HEK293 (cell line): ENCODE measurements around the gene MYT1.

ENCODE experiments used
- CTCF ChIA-PET: fragments of 350-600 bp; formaldehyde crosslinking; extraction: SDS; loops from one replicate; lab custom pipeline; 2021; ENCODE audit warnings: antibody characterized with exemption; lab: Yijun Ruan, JAX
- POLR2A ChIA-PET: fragments of 300-600 bp; formaldehyde crosslinking; extraction: SDS; loops from one replicate; lab custom pipeline; 2020; ENCODE audit warnings: antibody characterized with exemption, inconsistent platforms; lab: Yijun Ruan, JAX
- H3K27ac ChIP-seq: fragments of 200-500 bp; sonication (Bioruptor generic); 2 replicates; pipeline ENCODE4 v1.5.1; 2014; ENCODE audit warnings: low read depth, low read length, control low read depth, inconsistent platforms; ENCODE audit errors: extremely low read depth
- H3K36me3 ChIP-seq, 2 experiments: fragments of 200-500 bp in 1 of 2; sonication (Bioruptor generic) in 1 of 2; 1 replicate in 1 of 2; 2 replicates in 1 of 2; pipeline ENCODE4 v1.5.1; 2014 to 2017; ENCODE audit warnings: inconsistent platforms in 2 of 2, low read length in 2 of 2; ENCODE audit not compliant: control insufficient read depth in 2 of 2, insufficient read depth in 1 of 2
- H3K4me1 ChIP-seq: fragments of 200-500 bp; sonication (Bioruptor generic); 2 replicates; pipeline ENCODE4 v1.5.1; 2014; ENCODE audit warnings: mild to moderate bottlenecking, low read length, inconsistent platforms; ENCODE audit not compliant: control insufficient read depth, insufficient read depth
- H3K4me3 ChIP-seq: 2 replicates; pipeline ENCODE4 v1.5.1; 2011; ENCODE audit warnings: low read depth, mild to moderate bottlenecking, control low read depth, low read length, moderate library complexity
- H3K9me3 ChIP-seq: fragments of 200-500 bp; sonication (Bioruptor generic); 2 replicates; pipeline ENCODE4 v1.5.1; 2014; ENCODE audit warnings: low read depth, low read length, inconsistent platforms; ENCODE audit not compliant: control insufficient read depth, insufficient read depth
- BCL11A ChIP-seq: fragments of 450-650 bp; formaldehyde crosslinking; IDR thresholded peaks from 2 replicates; pipeline ENCODE4 v1.5.1; 2016; ENCODE audit warnings: low read depth, missing biosample characterization, missing genetic modification characterization
- KLF10 ChIP-seq: fragments of 450-650 bp; IDR thresholded peaks from 2 replicates; pipeline ENCODE4 v1.5.1; 2018; ENCODE audit warnings: missing biosample characterization, mild to moderate bottlenecking, missing genetic modification characterization
- KLF8 ChIP-seq: fragments of 450-650 bp; formaldehyde crosslinking; IDR thresholded peaks from 2 replicates; pipeline ENCODE4 v1.5.1; 2016; ENCODE audit warnings: missing biosample characterization, missing genetic modification characterization
- MZF1 ChIP-seq: fragments of 450-650 bp; formaldehyde crosslinking; IDR thresholded peaks from 2 replicates; pipeline ENCODE4 v1.5.1; 2017; ENCODE audit warnings: missing biosample characterization, missing genetic modification characterization, borderline replicate concordance
- PATZ1 ChIP-seq: fragments of 450-650 bp; formaldehyde crosslinking; IDR thresholded peaks from 2 replicates; pipeline ENCODE4 v1.5.1; 2016; ENCODE audit warnings: missing biosample characterization, missing genetic modification characterization
- SCRT2 ChIP-seq: fragments of 450-650 bp; formaldehyde crosslinking; IDR thresholded peaks from 2 replicates; pipeline ENCODE4 v1.5.1; 2016; ENCODE audit warnings: missing biosample characterization, missing genetic modification characterization
- SP2 ChIP-seq: fragments of 450-650 bp; formaldehyde crosslinking; IDR thresholded peaks from 2 replicates; pipeline ENCODE4 v1.5.1; 2016; ENCODE audit warnings: missing biosample characterization, missing genetic modification characterization
- ZBTB10 ChIP-seq: fragments of 450-650 bp; formaldehyde crosslinking; IDR thresholded peaks from 2 replicates; pipeline ENCODE4 v1.5.1; 2016; ENCODE audit warnings: missing biosample characterization, missing genetic modification characterization
- ZNF174 ChIP-seq: fragments of 450-650 bp; formaldehyde crosslinking; IDR thresholded peaks from 2 replicates; pipeline ENCODE4 v1.5.0; 2017; ENCODE audit warnings: missing biosample characterization, mild to moderate bottlenecking, missing genetic modification characterization
- ZNF24 ChIP-seq: fragments of 450-650 bp; formaldehyde crosslinking; IDR thresholded peaks from 2 replicates; pipeline ENCODE4 v1.5.1; 2016; ENCODE audit warnings: missing biosample characterization, missing genetic modification characterization
- ZNF274 ChIP-seq, 2 experiments: fragments of 200-500 bp in 1 of 2; fragments of 450-650 bp in 1 of 2; sonication (Bioruptor generic) in 1 of 2; formaldehyde crosslinking in 1 of 2; IDR thresholded peaks; 2 replicates each; pipeline versions ENCODE4 v1.5.1 to v1.6.1; 2014 to 2016; ENCODE audit warnings: borderline replicate concordance in 1 of 2, inconsistent platforms in 1 of 2, low read length in 1 of 2, missing biosample characterization in 1 of 2, missing genetic modification characterization in 1 of 2
- ZNF426 ChIP-seq: fragments of 450-650 bp; formaldehyde crosslinking; IDR thresholded peaks from 2 replicates; pipeline ENCODE4 v1.5.1; 2017; ENCODE audit warnings: missing biosample characterization, missing genetic modification characterization, mild to moderate bottlenecking, inconsistent platforms, moderate library complexity
- ZNF544 ChIP-seq: fragments of 450-650 bp; formaldehyde crosslinking; IDR thresholded peaks from 2 replicates; pipeline ENCODE4 v1.5.0; 2017; ENCODE audit warnings: missing biosample characterization, missing genetic modification characterization
- ZNF555 ChIP-seq: fragments of 450-650 bp; formaldehyde crosslinking; conservative IDR thresholded peaks from 2 replicates; pipeline ENCODE4 v1.5.1; 2017; ENCODE audit warnings: missing biosample characterization, mild to moderate bottlenecking, missing genetic modification characterization, inconsistent platforms
- ZNF596 ChIP-seq: fragments of 450-650 bp; IDR thresholded peaks from 2 replicates; pipeline ENCODE4 v1.5.0; 2018; ENCODE audit warnings: missing biosample characterization, mild to moderate bottlenecking, missing genetic modification characterization, moderate library complexity
- ZNF600 ChIP-seq: fragments of 450-650 bp; formaldehyde crosslinking; IDR thresholded peaks from 2 replicates; pipeline ENCODE4 v1.5.1; 2016; ENCODE audit warnings: missing biosample characterization, missing genetic modification characterization
- ZNF747 ChIP-seq: fragments of 450-650 bp; formaldehyde crosslinking; IDR thresholded peaks from 2 replicates; pipeline ENCODE4 v1.5.1; 2016; ENCODE audit warnings: missing biosample characterization, missing genetic modification characterization

The MYT1 gene

GRCh38 chr20:64250027-64250426 is 85.8 kb downstream of the MYT1 start:
- H3K36me3 ChIP-seq: no peaks in the 10 kb centered on the region
- H3K27ac ChIP-seq: no peak overlapping the region
- TF ChIP-seq ZNF174 (tag by site-specific recombination): no peak
- TF ChIP-seq ZNF24 (tag by site-specific recombination): no peak
- no peak for TF ChIP-seq ZNF544 (tag by site-specific recombination)
- 0 out of 2 replicates have a peak, but pooled peaks have one; percentile 31 for TF ChIP-seq SCRT2 (tag by site-specific recombination)
- no peaks in the 10 kb centered on the region for H3K9me3 ChIP-seq
- H3K4me3 ChIP-seq: no peak overlapping the region
- CTCF ChIA-PET: interaction anchor here (0.7 kb wide), 1 partner anchor 646 kb away, joined by 5 read pairs; no protein-coding TSS in a partner anchor
- no peaks in the 10 kb centered on the region for H3K4me1 ChIP-seq
- POLR2A ChIA-PET: no interaction called here

GRCh38 chr20:64253000-64253383 is 88.7 kb downstream of the MYT1 start:
- ChIA-PET POLR2A (interaction anchor here (1.0 kb wide), 1 partner anchor 25 kb away, joined by 3 read pairs; no protein-coding TSS in a partner anchor), CTCF (interaction anchor here (0.5 to 1.0 kb wide), 2 partner anchors 33 to 63 kb away, joined by 3 read pairs; no protein-coding TSS in a partner anchor)
- H3K4me3 ChIP-seq: no peak overlapping the region
- TF ChIP-seq ZBTB10 (tag by site-specific recombination) (no peak), KLF10 (no peak), BCL11A (tag by site-specific recombination) (no peak), ZNF274 (IDR thresholded peaks at IDR 0.05; ENCODE audit: low read length) (no peak), ZNF274 (tag by site-specific recombination; IDR thresholded peaks at IDR 0.05; ENCODE audit: borderline replicate concordance) (no peak)
- TF ChIP-seq, all 188 proteins: peak for 0
- Histone ChIP-seq H3K9me3 (no peaks in the 10 kb centered on the region), H3K36me3 (no peaks in the 10 kb centered on the region), H3K4me1 (no peaks in the 10 kb centered on the region), H3K27ac (no peak overlapping the region)

GRCh38 chr20:64253443-64253842 is 89.2 kb downstream of the MYT1 start:
- Histone ChIP-seq H3K36me3 (no peaks in the 10 kb centered on the region), H3K9me3 (no peaks in the 10 kb centered on the region), H3K4me3 (no peak overlapping the region), H3K27ac (no peak overlapping the region), H3K4me1 (no peaks in the 10 kb centered on the region)
- ChIA-PET POLR2A (interaction anchor here (1.0 kb wide), 1 partner anchor 26 kb away, joined by 3 read pairs; no protein-coding TSS in a partner anchor), CTCF (interaction anchor here (0.5 kb wide), 1 partner anchor 64 kb away, joined by 3 read pairs; no protein-coding TSS in a partner anchor)
- TF ChIP-seq ZNF596 (tag by site-specific recombination) (no peak), PATZ1 (tag by site-specific recombination) (no peak), SP2 (tag by site-specific recombination) (no peak), ZNF747 (no peak), KLF8 (no peak), ZNF555 (no peak), MZF1 (tag by site-specific recombination) (no peak), ZNF426 (tag by site-specific recombination) (no peak), ZNF600 (tag by site-specific recombination) (no peak)
